Endothelial cell of hepatic sinusoid (primary cell): ENCODE measurements around the gene CAPSL.
"Not testable (repeated sequence)": the region's sequence is repeated elsewhere in the genome, so short reads cannot be mapped to it uniquely, and the experiment has no call there.

ENCODE experiments used
- in situ Hi-C: cut with HindIII; loops from 2 replicates; pipeline ENCODE4 v1.10.0; 2017; ENCODE audit warnings: low sequenced_read_pairs

CAPSL gene

GRCh38 chr5:35938568-35939227 lies at the start of gene CAPSL:
TSS of gene CAPSL (minus strand) at chr5:35938622. CDS start at chr5:35921120, 17,502 bp downstream.
- in situ Hi-C loops = loop anchor here (25.0 kb wide), 1 partner anchor 301 kb away; no protein-coding TSS in a partner anchor

- in situ Hi-C loops = no loop called here
Observed at GRCh38 chr5:35987776-35988175, 49.4 kb upstream of the CAPSL start.

GRCh38 chr5:35979715-35980114 lies 41.3 kb upstream of the CAPSL start:
- in situ Hi-C loops = no loop called here

GRCh38 chr5:35976859-35977258 lies 38.4 kb upstream of the CAPSL start:
- in situ Hi-C loops = not testable (repeated sequence)

GRCh38 chr5:35974570-35974969 lies 36.1 kb upstream of the CAPSL start:
- in situ Hi-C loops = no loop called here

- in situ Hi-C loops = no loop called here
Observed at GRCh38 chr5:35971878-35972210, 33.4 kb upstream of the CAPSL start.

- in situ Hi-C loops = no loop called here
Observed at GRCh38 chr5:35971186-35971877, 32.9 kb upstream of the CAPSL start.

- in situ Hi-C loops = no loop called here
Observed at GRCh38 chr5:35963381-35963843, 25.0 kb upstream of the CAPSL start.

- in situ Hi-C loops = no loop called here
Observed at GRCh38 chr5:35960328-35960727, 21.9 kb upstream of the CAPSL start.

- in situ Hi-C loops = no loop called here
Observed at GRCh38 chr5:35956429-35956828, 18.0 kb upstream of the CAPSL start.

GRCh38 chr5:35954175-35954574 lies 15.8 kb upstream of the CAPSL start:
- in situ Hi-C loops = no loop called here

- in situ Hi-C loops = loop anchor here (25.0 kb wide), 1 partner anchor 310 kb away; no protein-coding TSS in a partner anchor
Observed at GRCh38 chr5:35947085-35947484, 8.7 kb upstream of the CAPSL start.

- in situ Hi-C loops = loop anchor here (25.0 kb wide), 1 partner anchor 302 kb away; no protein-coding TSS in a partner anchor
Observed at GRCh38 chr5:35939639-35940038, 1.2 kb upstream of the CAPSL start.

GRCh38 chr5:35926389-35927051 lies 11.9 kb downstream of the CAPSL start:
- in situ Hi-C loops = loop anchor here (25.0 kb wide), 1 partner anchor 289 kb away; no protein-coding TSS in a partner anchor

- in situ Hi-C loops = loop anchor here (25.0 kb wide), 1 partner anchor 288 kb away; no protein-coding TSS in a partner anchor
Observed at GRCh38 chr5:35924950-35925722, 13.3 kb downstream of the CAPSL start.

GRCh38 chr5:35924122-35924949 lies 14.1 kb downstream of the CAPSL start:
- in situ Hi-C loops = no loop called here

GRCh38 chr5:35922468-35922867 lies 16.0 kb downstream of the CAPSL start:
- in situ Hi-C loops = no loop called here

- in situ Hi-C loops = no loop called here
Observed at GRCh38 chr5:35921930-35922329, 16.5 kb downstream of the CAPSL start.

- in situ Hi-C loops = no loop called here
Observed at GRCh38 chr5:35920890-35921289, 17.5 kb downstream of the CAPSL start.

- in situ Hi-C loops = no loop called here
Observed at GRCh38 chr5:35919191-35919590, 19.2 kb downstream of the CAPSL start.
